Hepatocyte (in vitro differentiated cells): ENCODE measurements around the gene DRAXIN. TPM values are rescaled to one million over a fixed set of nuclear protein-coding genes. Genes with fewer than 3 reads are reported as not detected.

Source experiments
- DNase-seq: peaks from one replicate; pipeline ENCODE4 v3.0.0-alpha.2; 2016; ENCODE audit warnings: low spot score
- H2AFZ ChIP-seq: fragments of 200-600 bp; sonication (generic); 2 replicates; pipeline ENCODE4 v1.6.0; 2016; ENCODE audit warnings: antibody characterized with exemption, mild to moderate bottlenecking
- H3K27ac ChIP-seq: fragments of 200-600 bp; sonication (generic); 2 replicates; pipeline ENCODE4 v1.5.1; 2016; ENCODE audit warnings: mild to moderate bottlenecking
- H3K27me3 ChIP-seq: fragments of 200-600 bp; sonication (generic); 2 replicates; pipeline ENCODE4 v1.6.1; 2016
- H3K36me3 ChIP-seq: fragments of 200-600 bp; sonication (generic); replicated peaks from 2 replicates; pipeline ENCODE4 v1.5.1; 2016; ENCODE audit warnings: low read depth; ENCODE audit not compliant: insufficient read depth
- H3K4me1 ChIP-seq: fragments of 200-600 bp; sonication (generic); 2 replicates; pipeline ENCODE4 v1.5.1; 2016; ENCODE audit warnings: mild to moderate bottlenecking, moderate library complexity; ENCODE audit not compliant: insufficient read depth
- H3K4me2 ChIP-seq: fragments of 200-600 bp; sonication (generic); 2 replicates; pipeline ENCODE4 v1.6.0; 2016
- H3K4me3 ChIP-seq: fragments of 200-600 bp; sonication (generic); 2 replicates; pipeline ENCODE4 v1.5.1; 2016; ENCODE audit warnings: mild to moderate bottlenecking
- H3K79me2 ChIP-seq: fragments of 200-600 bp; sonication (generic); 2 replicates; pipeline ENCODE4 v1.6.0; 2017; ENCODE audit warnings: mild to moderate bottlenecking
- H3K9me2 ChIP-seq: fragments of 200-600 bp; sonication (generic); replicated peaks from 2 replicates; pipeline ENCODE4 v1.6.0; 2017; ENCODE audit warnings: mild to moderate bottlenecking; ENCODE audit not compliant: insufficient read depth
- H3K9me3 ChIP-seq: fragments of 200-600 bp; sonication (generic); 2 replicates; pipeline ENCODE4 v1.5.1; 2016; ENCODE audit warnings: low read depth, mild to moderate bottlenecking
- H4K20me1 ChIP-seq: fragments of 200-600 bp; sonication (generic); 2 replicates; pipeline ENCODE4 v1.6.0; 2016; ENCODE audit warnings: mild to moderate bottlenecking; ENCODE audit not compliant: insufficient read depth, poor library complexity, severe bottlenecking
- EZH2 ChIP-seq: fragments of 200-600 bp; sonication (generic); IDR thresholded peaks from 2 replicates; pipeline ENCODE4 v1.6.1; 2016; ENCODE audit warnings: antibody characterized with exemption, mild to moderate bottlenecking, borderline replicate concordance
- EZH2phosphoT487 ChIP-seq: fragments of 200-600 bp; sonication (generic); IDR thresholded peaks from one replicate; pipeline ENCODE4 v1.6.1; 2018; ENCODE audit warnings: antibody characterized with exemption, mild to moderate bottlenecking, low read depth, moderate library complexity; ENCODE audit not compliant: unreplicated experiment, severe bottlenecking
- WGBS: methylation state at CpG from one replicate; pipeline ENCODE4 v1.1.6; 2016; ENCODE audit warnings: low lambda C conversion rate; ENCODE audit errors: missing lambda C conversion rate; 5-methylcytosine and 5-hydroxymethylcytosine counted together
- polyA plus RNA-seq: library from polyadenylated mRNA; unstranded; fragments of >200 nt; fragmentation: Nextera tagmentation; extraction: Ambion mirVana; gene quantifications from 2 replicates; pipeline ENCODE4 v1.2.1, GENCODE V29; 2016
- total RNA-seq: library from RNA; depleted of rRNA; stranded (reverse); fragments of >200 nt; gene quantifications from 2 replicates; pipeline ENCODE4 v1.2.3, GENCODE V29; 2014
- TF ChIP-seq, protein P1 (sequence below): fragments of 200-600 bp; sonication (generic); IDR thresholded peaks from 2 replicates; pipeline ENCODE4 v1.5.1; 2016; ENCODE audit warnings: antibody characterized with exemption, mild to moderate bottlenecking; ENCODE audit not compliant: poor library complexity

The DRAXIN gene
- total and polyA plus RNA-seq, 2 experiments from 2014 or later, result 0.60 TPM; not detected in 1

- H3K27ac ChIP-seq, result no peak overlapping the region
- DNase-seq, result no peak
- H3K36me3 ChIP-seq, result no peaks in the 10 kb centered on the region
Observed at GRCh38 chr1:11700601-11701467, 9.3 kb downstream of the DRAXIN start.

GRCh38 chr1:11701551-11701961 lies 10.0 kb downstream of the DRAXIN start:
- DNase-seq, result no peak
- Histone ChIP-seq H3K27ac (no peak overlapping the region), H3K27me3 (no peaks in the 10 kb centered on the region), H3K9me2 (no peaks in the 10 kb centered on the region), H3K4me2 (no peak overlapping the region), H2AFZ (no peak overlapping the region), H3K36me3 (no peaks in the 10 kb centered on the region), H3K9me3 (no peaks in the 10 kb centered on the region), H3K4me1 (no peaks in the 10 kb centered on the region), H4K20me1 (no peaks in the 10 kb centered on the region), H3K79me2 (no peaks in the 10 kb centered on the region), H3K4me3 (no peak overlapping the region)
- 74% methylated on average over 15 of the region's 15 CpGs for WGBS
- TF ChIP-seq, protein P1, sequence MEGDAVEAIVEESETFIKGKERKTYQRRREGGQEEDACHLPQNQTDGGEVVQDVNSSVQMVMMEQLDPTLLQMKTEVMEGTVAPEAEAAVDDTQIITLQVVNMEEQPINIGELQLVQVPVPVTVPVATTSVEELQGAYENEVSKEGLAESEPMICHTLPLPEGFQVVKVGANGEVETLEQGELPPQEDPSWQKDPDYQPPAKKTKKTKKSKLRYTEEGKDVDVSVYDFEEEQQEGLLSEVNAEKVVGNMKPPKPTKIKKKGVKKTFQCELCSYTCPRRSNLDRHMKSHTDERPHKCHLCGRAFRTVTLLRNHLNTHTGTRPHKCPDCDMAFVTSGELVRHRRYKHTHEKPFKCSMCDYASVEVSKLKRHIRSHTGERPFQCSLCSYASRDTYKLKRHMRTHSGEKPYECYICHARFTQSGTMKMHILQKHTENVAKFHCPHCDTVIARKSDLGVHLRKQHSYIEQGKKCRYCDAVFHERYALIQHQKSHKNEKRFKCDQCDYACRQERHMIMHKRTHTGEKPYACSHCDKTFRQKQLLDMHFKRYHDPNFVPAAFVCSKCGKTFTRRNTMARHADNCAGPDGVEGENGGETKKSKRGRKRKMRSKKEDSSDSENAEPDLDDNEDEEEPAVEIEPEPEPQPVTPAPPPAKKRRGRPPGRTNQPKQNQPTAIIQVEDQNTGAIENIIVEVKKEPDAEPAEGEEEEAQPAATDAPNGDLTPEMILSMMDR, result no peak
- TF ChIP-seq EZH2, result no peak

More at GRCh38 chr1:11700601-11701467, 9.3 kb downstream of the DRAXIN start:
- no peak for TF ChIP-seq EZH2
- TF ChIP-seq, protein P1, result no peak
- TF ChIP-seq EZH2phosphoT487, result no peak
- H3K4me2 ChIP-seq, result no peak overlapping the region
- no peak overlapping the region for H3K4me3 ChIP-seq
- no peaks in the 10 kb centered on the region for H3K27me3 ChIP-seq
- H3K9me2 ChIP-seq, result no peaks in the 10 kb centered on the region
- no peaks in the 10 kb centered on the region for H3K9me3 ChIP-seq
- WGBS, result 74% methylated on average over 32 of the region's 34 CpGs
- no peaks in the 10 kb centered on the region for H4K20me1 ChIP-seq
- H2AFZ ChIP-seq, result no peak overlapping the region
- no peaks in the 10 kb centered on the region for H3K79me2 ChIP-seq
- no peaks in the 10 kb centered on the region for H3K4me1 ChIP-seq

GRCh38 chr1:11701981-11702803 lies 10.7 kb downstream of the DRAXIN start:
- TF ChIP-seq, protein P1, result no peak
- no peak for TF ChIP-seq EZH2phosphoT487
- Histone ChIP-seq H3K9me3 (no peaks in the 10 kb centered on the region), H3K4me2 (no peak overlapping the region), H3K4me1 (no peaks in the 10 kb centered on the region), H4K20me1 (no peaks in the 10 kb centered on the region), H3K27me3 (no peaks in the 10 kb centered on the region), H3K36me3 (no peaks in the 10 kb centered on the region), H2AFZ (no peak overlapping the region), H3K27ac (no peak overlapping the region), H3K9me2 (no peaks in the 10 kb centered on the region), H3K4me3 (no peak overlapping the region), H3K79me2 (no peaks in the 10 kb centered on the region)
- WGBS, result 95% methylated on average over 15 of the region's 15 CpGs
- DNase-seq, result no peak
